Measurements from ENCODE around the gene PSMA5. TPM values are rescaled to one million over a fixed set of nuclear protein-coding genes. Genes with fewer than 3 reads are reported as not detected.
A peak's percentile ranks its signal among the peaks of the same experiment; 100 is the strongest.

PSMA5 gene
- total and polyA plus RNA-seq, 10 of the 15 experiments (the other 5 are each of a cell fraction or from before 2014, with no cell fraction given) = 58.7 to 271 (median 187) TPM

- ChIA-PET CTCF (interaction anchor here (1.2 to 4.8 kb wide), 4 partner anchors 13 to 120 kb away, joined by 4 to 23 read pairs (median 4); partner anchors contain the start of genes PSMA5 and SORT1), SMC1A (ENCODE audit: uncharacterized antibody, unreplicated experiment) (interaction anchor here (0.6 kb wide), 1 partner anchor 14 kb away, joined by 4 read pairs; no protein-coding TSS in a partner anchor), POLR2A (interaction anchor here (0.6 to 1.0 kb wide), 5 partner anchors 13 to 579 kb away, joined by 3 to 5 read pairs (median 4); no protein-coding TSS in a partner anchor), RAD21 (ENCODE audit: unreplicated experiment) (no interaction called here)
- Histone ChIP-seq H3K4me3 (no peak overlapping the region), H3K27me3 (replicated peaks in 1 of 2; ENCODE audit: control insufficient read depth in 2 of 2, insufficient read depth in 2 of 2, low read length in 1 of 2) (no peaks in the 10 kb centered on the region), H3K79me2 (ENCODE audit: control insufficient read depth, insufficient read depth, low read length) (peaks cover 9% of the 10 kb centered on the region), H3K4me1 (ENCODE audit: control insufficient read depth, insufficient read depth, low read length) (no peaks in the 10 kb centered on the region), H3K36me3 (ENCODE audit: control insufficient read depth in 2 of 2, insufficient read depth in 2 of 2, low read length in 1 of 2) (peaks cover 9 to 62% of the 10 kb centered on the region in 2 experiments), H3K4me2 (ENCODE audit: control insufficient read depth, insufficient read depth) (no peak overlapping the region), H3K9ac (ENCODE audit: control insufficient read depth, insufficient read depth, low read length) (no peak overlapping the region), H2AFZ (ENCODE audit: control insufficient read depth, low read depth, low read length) (no peak overlapping the region), H3K27ac (ENCODE audit: control insufficient read depth, insufficient read depth) (no peak overlapping the region), H3K9me3 (replicated peaks; ENCODE audit: control insufficient read depth, insufficient read depth, low read length) (no peaks in the 10 kb centered on the region; the same call in 2 of the 3 replicates), H4K20me1 (ENCODE audit: control insufficient read depth, insufficient read depth) (no peaks in the 10 kb centered on the region)
- 100% methylated on average over 2 of the region's 2 CpGs for WGBS (ENCODE audit: insufficient coverage, insufficient replicate concordance, low lambda C conversion rate, missing lambda C conversion rate)
- DNase-seq (ENCODE audit: low read depth, low spot score) (no peak), ATAC-seq (no peak), FAIRE-seq (no peak)
- no TSS peak for BruUV-seq (replicated peaks)
- in situ Hi-C loops (cut with MboI) (no loop called here), intact Hi-C loops (cut with micrococcal nuclease; ENCODE audit: unreplicated experiment) (no loop called here)
- TF ChIP-seq EGR1 (IDR thresholded peaks at IDR 0.05; ENCODE audit: borderline replicate concordance in 1 of 2, low read depth in 2 of 2, low read length in 2 of 2) = no peak
- no peak for TF ChIP-seq YBX1 (IDR thresholded peaks at IDR 0.05)
- no peak for TF ChIP-seq HDGF (IDR thresholded peaks at IDR 0.05)
- TF ChIP-seq NFIC (IDR thresholded peaks at IDR 0.05; ENCODE audit: low read depth, low read length) = no peak
Measured at GRCh38 chr1:109412551-109412950, 13.7 kb downstream of the PSMA5 start.

- no TSS peak for BruUV-seq (replicated peaks)
- SMC1A ChIA-PET (ENCODE audit: uncharacterized antibody, unreplicated experiment) = interaction anchor here (0.8 to 0.9 kb wide), 2 partner anchors 21 to 128 kb away, joined by 3 read pairs; partner anchors contain the start of gene PSMA5
- Histone ChIP-seq H2AFZ (ENCODE audit: control insufficient read depth, low read depth, low read length) (no peak overlapping the region), H3K36me3 (ENCODE audit: control insufficient read depth in 2 of 2, insufficient read depth in 2 of 2, low read length in 1 of 2) (peaks cover 4 to 41% of the 10 kb centered on the region in 2 experiments), H3K9ac (ENCODE audit: control insufficient read depth, insufficient read depth, low read length) (no peak overlapping the region), H3K9me3 (replicated peaks; ENCODE audit: control insufficient read depth, insufficient read depth, low read length) (peaks cover 3% of the 10 kb centered on the region; the same call in 1 of the 3 replicates), H4K20me1 (ENCODE audit: control insufficient read depth, insufficient read depth) (no peaks in the 10 kb centered on the region), H3K79me2 (ENCODE audit: control insufficient read depth, insufficient read depth, low read length) (no peaks in the 10 kb centered on the region), H3K27ac (ENCODE audit: control insufficient read depth, insufficient read depth) (no peak overlapping the region), H3K27me3 (replicated peaks in 1 of 2; ENCODE audit: control insufficient read depth in 2 of 2, insufficient read depth in 2 of 2, low read length in 1 of 2) (no peaks in the 10 kb centered on the region), H3K4me1 (ENCODE audit: control insufficient read depth, insufficient read depth, low read length) (no peaks in the 10 kb centered on the region), H3K4me3 (no peak overlapping the region), H3K4me2 (ENCODE audit: control insufficient read depth, insufficient read depth) (no peak overlapping the region)
- intact Hi-C loops (cut with micrococcal nuclease; ENCODE audit: unreplicated experiment) (no loop called here), in situ Hi-C loops (cut with MboI) (loop anchor here (5.0 kb wide), 1 partner anchor 143 kb away; no protein-coding TSS in a partner anchor)
- ATAC-seq = peak; percentile 36; the same call in 2 of the 3 replicates
- TF ChIP-seq RUNX3 (IDR thresholded peaks at IDR 0.05; ENCODE audit: low read length) (peak; percentile 59), ZNF384 (IDR thresholded peaks at IDR 0.05; ENCODE audit: borderline replicate concordance, low read depth, low read length) (no peak), BCL11A (IDR thresholded peaks at IDR 0.05; ENCODE audit: low read depth, low read length) (no peak)
- RAD21 ChIA-PET (ENCODE audit: unreplicated experiment) = no interaction called here
- POLR2A ChIA-PET = interaction anchor here (0.6 kb wide), 1 partner anchor 79 kb away, joined by 3 read pairs; the partner anchor contains the start of gene ATXN7L2
- CTCF ChIA-PET = interaction anchor here (1.1 to 2.3 kb wide), 2 partner anchors 88 to 204 kb away, joined by 3 to 5 read pairs; no protein-coding TSS in a partner anchor
- no peak for DNase-seq (ENCODE audit: low read depth, low spot score)
- 32% methylated on average over 4 of the region's 4 CpGs for WGBS (ENCODE audit: insufficient coverage, insufficient replicate concordance, low lambda C conversion rate, missing lambda C conversion rate)
- no peak for FAIRE-seq
Measured at GRCh38 chr1:109404838-109405237, 21.4 kb downstream of the PSMA5 start.
